ENCODE results near the gene WDPCP.

DNA sequence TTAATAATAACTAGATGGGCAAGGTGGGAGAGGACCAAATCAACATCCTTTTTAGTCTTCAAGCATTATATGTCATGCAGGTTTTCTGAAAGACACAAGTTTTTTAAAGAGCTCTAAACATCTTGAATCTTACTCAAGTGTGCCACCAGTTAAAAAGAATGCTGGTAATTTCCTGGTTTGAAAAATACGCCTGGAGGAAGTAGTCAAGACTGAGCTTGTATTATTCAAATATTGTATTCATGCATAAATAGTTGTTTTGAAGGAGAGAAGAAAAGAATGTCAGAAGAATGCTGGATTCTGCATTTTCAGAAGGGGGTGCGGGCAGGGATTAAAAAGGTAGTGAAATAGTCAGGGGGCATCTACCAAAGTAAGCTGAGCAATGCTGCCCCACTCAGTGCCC is 90.7 kb downstream of the WDPCP start:
- TF ChIP-seq, protein P1, sequence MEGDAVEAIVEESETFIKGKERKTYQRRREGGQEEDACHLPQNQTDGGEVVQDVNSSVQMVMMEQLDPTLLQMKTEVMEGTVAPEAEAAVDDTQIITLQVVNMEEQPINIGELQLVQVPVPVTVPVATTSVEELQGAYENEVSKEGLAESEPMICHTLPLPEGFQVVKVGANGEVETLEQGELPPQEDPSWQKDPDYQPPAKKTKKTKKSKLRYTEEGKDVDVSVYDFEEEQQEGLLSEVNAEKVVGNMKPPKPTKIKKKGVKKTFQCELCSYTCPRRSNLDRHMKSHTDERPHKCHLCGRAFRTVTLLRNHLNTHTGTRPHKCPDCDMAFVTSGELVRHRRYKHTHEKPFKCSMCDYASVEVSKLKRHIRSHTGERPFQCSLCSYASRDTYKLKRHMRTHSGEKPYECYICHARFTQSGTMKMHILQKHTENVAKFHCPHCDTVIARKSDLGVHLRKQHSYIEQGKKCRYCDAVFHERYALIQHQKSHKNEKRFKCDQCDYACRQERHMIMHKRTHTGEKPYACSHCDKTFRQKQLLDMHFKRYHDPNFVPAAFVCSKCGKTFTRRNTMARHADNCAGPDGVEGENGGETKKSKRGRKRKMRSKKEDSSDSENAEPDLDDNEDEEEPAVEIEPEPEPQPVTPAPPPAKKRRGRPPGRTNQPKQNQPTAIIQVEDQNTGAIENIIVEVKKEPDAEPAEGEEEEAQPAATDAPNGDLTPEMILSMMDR (IDR thresholded peaks at IDR 0.05), result no peak
- TF ChIP-seq POLR2A (IDR thresholded peaks at IDR 0.05), result no peak
